CD4-positive, alpha-beta T cell treated with Interleukin-2 at 100 ng/mL for 4 hours (primary cell): Measurements from ENCODE around the gene GCG.

Experiments
- DNase-seq: peaks from one replicate; pipeline ENCODE4 v3.0.0-alpha.2; 2020; ENCODE audit warnings: low spot score

The GCG gene

GRCh38 chr2:162149940-162150339 lies 2.1 kb downstream of the GCG start:
- no peak for DNase-seq

- DNase-seq, result no peak
Observed at GRCh38 chr2:162149466-162149865, 2.6 kb downstream of the GCG start.

GRCh38 chr2:162148956-162149355 lies 3.1 kb downstream of the GCG start:
- DNase-seq, result no peak

- DNase-seq, result no peak
Observed at GRCh38 chr2:162143969-162144368, 8.1 kb downstream of the GCG start.

GRCh38 chr2:162138310-162138709 lies 13.7 kb downstream of the GCG start:
- no peak for DNase-seq

GRCh38 chr2:162127422-162127821 lies 24.6 kb downstream of the GCG start:
- DNase-seq, result no peak

- DNase-seq, result no peak
Observed at GRCh38 chr2:162126527-162126926, 25.5 kb downstream of the GCG start.

GRCh38 chr2:162126111-162126519 lies 25.9 kb downstream of the GCG start:
- DNase-seq, result no peak

GRCh38 chr2:162125138-162125537 lies 26.9 kb downstream of the GCG start:
- DNase-seq, result no peak

GRCh38 chr2:162123806-162124758 lies 28.0 kb downstream of the GCG start:
- DNase-seq, result peak; percentile 83

GRCh38 chr2:162118166-162119031 lies 33.6 kb downstream of the GCG start:
- DNase-seq, result no peak

GRCh38 chr2:162116352-162116751 lies 35.7 kb downstream of the GCG start:
- no peak for DNase-seq

- DNase-seq, result no peak
Observed at GRCh38 chr2:162115076-162115475, 37.0 kb downstream of the GCG start.

GRCh38 chr2:162114271-162114670 lies 37.8 kb downstream of the GCG start:
- DNase-seq, result no peak

GRCh38 chr2:162113776-162114168 lies 38.3 kb downstream of the GCG start:
- DNase-seq, result no peak

- no peak for DNase-seq
Observed at GRCh38 chr2:162113088-162113775, 38.8 kb downstream of the GCG start.

GRCh38 chr2:162111958-162112850 lies 39.8 kb downstream of the GCG start:
- DNase-seq, result no peak

GRCh38 chr2:162107361-162107901 lies 44.6 kb downstream of the GCG start:
- no peak for DNase-seq

- DNase-seq, result no peak
Observed at GRCh38 chr2:162106746-162107145, 45.3 kb downstream of the GCG start.

GRCh38 chr2:162106146-162106551 lies 45.9 kb downstream of the GCG start:
- no peak for DNase-seq

- DNase-seq, result no peak
Observed at GRCh38 chr2:162103443-162104009, 48.5 kb downstream of the GCG start.
